ENCODE results near the gene QKI.

DNA sequence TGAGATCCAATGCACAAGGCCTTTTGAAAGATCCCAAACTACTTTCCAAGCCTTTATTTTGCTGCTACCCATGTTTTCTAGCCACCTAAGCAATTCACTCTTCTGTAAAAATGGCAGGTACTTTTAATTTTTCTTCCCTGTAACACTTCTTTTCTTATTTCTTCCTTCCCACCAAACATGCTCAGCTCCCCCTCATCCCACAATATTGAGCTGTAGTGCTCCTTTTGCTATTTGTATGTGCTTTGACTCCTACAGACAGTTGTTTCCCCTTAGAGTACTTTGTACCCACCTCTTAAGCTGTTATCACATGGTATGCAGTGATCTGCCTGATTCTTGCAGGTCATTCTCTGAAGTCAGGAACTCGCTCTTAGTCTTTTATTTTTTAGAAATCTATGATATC lies 49.3 kb downstream of the QKI start:
- TF ChIP-seq, protein P1, sequence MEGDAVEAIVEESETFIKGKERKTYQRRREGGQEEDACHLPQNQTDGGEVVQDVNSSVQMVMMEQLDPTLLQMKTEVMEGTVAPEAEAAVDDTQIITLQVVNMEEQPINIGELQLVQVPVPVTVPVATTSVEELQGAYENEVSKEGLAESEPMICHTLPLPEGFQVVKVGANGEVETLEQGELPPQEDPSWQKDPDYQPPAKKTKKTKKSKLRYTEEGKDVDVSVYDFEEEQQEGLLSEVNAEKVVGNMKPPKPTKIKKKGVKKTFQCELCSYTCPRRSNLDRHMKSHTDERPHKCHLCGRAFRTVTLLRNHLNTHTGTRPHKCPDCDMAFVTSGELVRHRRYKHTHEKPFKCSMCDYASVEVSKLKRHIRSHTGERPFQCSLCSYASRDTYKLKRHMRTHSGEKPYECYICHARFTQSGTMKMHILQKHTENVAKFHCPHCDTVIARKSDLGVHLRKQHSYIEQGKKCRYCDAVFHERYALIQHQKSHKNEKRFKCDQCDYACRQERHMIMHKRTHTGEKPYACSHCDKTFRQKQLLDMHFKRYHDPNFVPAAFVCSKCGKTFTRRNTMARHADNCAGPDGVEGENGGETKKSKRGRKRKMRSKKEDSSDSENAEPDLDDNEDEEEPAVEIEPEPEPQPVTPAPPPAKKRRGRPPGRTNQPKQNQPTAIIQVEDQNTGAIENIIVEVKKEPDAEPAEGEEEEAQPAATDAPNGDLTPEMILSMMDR (IDR thresholded peaks at IDR 0.05) = no peak
- TF ChIP-seq POLR2A (IDR thresholded peaks at IDR 0.05) = no peak
